IMR-90 (cell line): Measurements from ENCODE around the gene RFX3. TPM values are rescaled to one million over a fixed set of nuclear protein-coding genes. Genes with fewer than 3 reads are reported as not detected.

ENCODE experiments used
- ATAC-seq: fragments of 200-7000 bp; cut with Tn5 transposase; 2 replicates; pipeline ENCODE4 v1.9.1; 2020; ENCODE audit warnings: low read depth, mild to moderate bottlenecking, moderate library complexity
- BruUV-seq: library from RNA; stranded (reverse); fragments of 400-500 nt; replicated peaks from 2 replicates; lab custom pipeline; 2021; lab: Mats Ljungman, UMichigan
- CTCF ChIA-PET: fragments of 300-600 bp; formaldehyde crosslinking; extraction: SDS; loops from one replicate; lab custom pipeline; 2021; ENCODE audit warnings: antibody characterized with exemption; lab: Yijun Ruan, JAX
- POLR2A ChIA-PET: fragments of 300-600 bp; sonication (Branson Sonifier 250); formaldehyde crosslinking; loops from one replicate; lab custom pipeline; 2022; ENCODE audit warnings: antibody characterized with exemption; ENCODE audit not compliant: unreplicated experiment; lab: Charles Lee
- DNase-seq: peaks from one replicate; pipeline ENCODE4 v3.0.0; 2013
- H2AFZ ChIP-seq: replicated peaks from 2 replicates; pipeline ENCODE3; 2013; ENCODE audit warnings: low read length, mild to moderate bottlenecking; ENCODE audit not compliant: poor library complexity
- H2AK5ac ChIP-seq: 2 replicates; pipeline ENCODE4 v1.6.1; 2013; ENCODE audit warnings: low read depth, low read length, inconsistent platforms
- H2AK9ac ChIP-seq: replicated peaks from 2 replicates; pipeline ENCODE3; 2013; ENCODE audit warnings: mild to moderate bottlenecking, low read depth, low read length, moderate library complexity; ENCODE audit not compliant: poor library complexity
- H2BK120ac ChIP-seq: 2 replicates; pipeline ENCODE4 v1.6.1; 2013; ENCODE audit warnings: low read depth, low read length, inconsistent platforms
- H2BK15ac ChIP-seq: 3 replicates; pipeline ENCODE4 v1.6.1; 2013; ENCODE audit warnings: low read depth, low read length, inconsistent platforms
- H2BK20ac ChIP-seq: 2 replicates; pipeline ENCODE4 v1.6.1; 2013; ENCODE audit warnings: low read depth, mild to moderate bottlenecking, inconsistent platforms, low read length, moderate library complexity
- H2BK5ac ChIP-seq: 2 replicates; pipeline ENCODE4 v1.6.1; 2013; ENCODE audit warnings: mild to moderate bottlenecking, low read depth, low read length, inconsistent platforms; ENCODE audit not compliant: poor library complexity, severe bottlenecking
- H3K14ac ChIP-seq: replicated peaks from 2 replicates; pipeline ENCODE4 v1.6.1; 2013; ENCODE audit warnings: low read depth, low read length, inconsistent platforms
- H3K18ac ChIP-seq: 2 replicates; pipeline ENCODE4 v1.6.1; 2013; ENCODE audit warnings: low read depth, low read length, control low read depth
- H3K23ac ChIP-seq: 2 replicates; pipeline ENCODE4 v1.6.1; 2013; ENCODE audit warnings: low read depth, low read length, inconsistent platforms
- H3K27ac ChIP-seq: 2 replicates; pipeline ENCODE4 v1.5.1; 2013; ENCODE audit warnings: mild to moderate bottlenecking, control low read depth, low read length; ENCODE audit not compliant: insufficient read depth
- H3K27me3 ChIP-seq: 2 replicates; pipeline ENCODE4 v1.6.1; 2013; ENCODE audit warnings: low read length; ENCODE audit not compliant: control insufficient read depth, insufficient read depth
- H3K36me3 ChIP-seq: 2 replicates; pipeline ENCODE4 v1.6.1; 2013; ENCODE audit warnings: low read length, mixed read lengths; ENCODE audit not compliant: control insufficient read depth, insufficient read depth
- H3K4ac ChIP-seq: 2 replicates; pipeline ENCODE4 v1.6.1; 2013; ENCODE audit warnings: low read depth, low read length, inconsistent platforms
- H3K4me1 ChIP-seq: 2 replicates; pipeline ENCODE4 v1.6.1; 2013; ENCODE audit warnings: low read length, mixed read lengths; ENCODE audit not compliant: control insufficient read depth, insufficient read depth
- H3K4me2 ChIP-seq: 2 replicates; pipeline ENCODE4 v1.6.1; 2013; ENCODE audit warnings: low read depth, mild to moderate bottlenecking, control low read depth, low read length, moderate library complexity
- H3K4me3 ChIP-seq: 2 replicates; pipeline ENCODE4 v1.5.1; 2013; ENCODE audit warnings: low read depth, mild to moderate bottlenecking, control low read depth, low read length, moderate library complexity; ENCODE audit not compliant: insufficient read depth
- H3K56ac ChIP-seq: 2 replicates; pipeline ENCODE4 v1.6.1; 2013; ENCODE audit warnings: low read length, inconsistent platforms; ENCODE audit not compliant: insufficient read depth; ENCODE audit errors: extremely low read depth
- H3K79me1 ChIP-seq, 2 experiments: 2 replicates each; pipeline ENCODE4 v1.6.1; 2013; ENCODE audit warnings: low read length in 2 of 2, inconsistent platforms in 1 of 2, low read depth in 1 of 2
- H3K9ac ChIP-seq: 2 replicates; pipeline ENCODE4 v1.6.1; 2013; ENCODE audit warnings: low read depth, low read length, control low read depth
- H3K9me1 ChIP-seq: 2 replicates; pipeline ENCODE4 v1.6.1; 2013; ENCODE audit warnings: low read length, inconsistent platforms; ENCODE audit not compliant: insufficient read depth
- H3K9me3 ChIP-seq: 2 replicates; pipeline ENCODE4 v1.6.1; 2013; ENCODE audit warnings: low read length; ENCODE audit not compliant: control insufficient read depth, insufficient read depth
- H4K20me1 ChIP-seq: 2 replicates; pipeline ENCODE4 v1.6.1; 2013; ENCODE audit warnings: low read length, inconsistent platforms; ENCODE audit not compliant: insufficient read depth
- H4K5ac ChIP-seq: 2 replicates; pipeline ENCODE4 v1.6.1; 2013; ENCODE audit warnings: mild to moderate bottlenecking, low read depth, low read length, control low read depth
- H4K8ac ChIP-seq, 2 experiments: 2 replicates each; pipeline ENCODE4 v1.6.1; 2013; ENCODE audit warnings: low read depth in 2 of 2, low read length in 2 of 2, control low read depth in 1 of 2, inconsistent platforms in 1 of 2
- H4K91ac ChIP-seq: 2 replicates; pipeline ENCODE4 v1.6.1; 2013; ENCODE audit warnings: low read depth, low read length, inconsistent platforms; ENCODE audit not compliant: insufficient read depth
- BHLHE40 ChIP-seq: fragments of 150-350 bp; IDR thresholded peaks from 2 replicates; pipeline ENCODE4 v1.6.1; 2016; ENCODE audit warnings: mild to moderate bottlenecking, low read depth, low read length
- CEBPB ChIP-seq: IDR thresholded peaks from 2 replicates; pipeline ENCODE4 v1.6.1; 2012; ENCODE audit warnings: low read depth, low read length, improper control_type of control experiment
- CHD1 ChIP-seq: IDR thresholded peaks from 2 replicates; pipeline ENCODE4 v1.6.1; 2012; ENCODE audit warnings: low read depth, low read length, improper control_type of control experiment
- CTCF ChIP-seq: conservative IDR thresholded peaks from 2 replicates; pipeline ENCODE4 v1.5.1; 2012; ENCODE audit warnings: mild to moderate bottlenecking, low read depth, low read length, improper control_type of control experiment
- ELK1 ChIP-seq: fragments of 150-350 bp; IDR thresholded peaks from 2 replicates; pipeline ENCODE4 v1.6.1; 2016; ENCODE audit warnings: low read depth, mild to moderate bottlenecking, low read length, moderate library complexity, borderline replicate concordance
- FOS ChIP-seq: fragments of 150-350 bp; IDR thresholded peaks from 2 replicates; pipeline ENCODE4 v1.6.1; 2016; ENCODE audit warnings: low read depth, low read length
- MAFK ChIP-seq: IDR thresholded peaks from 2 replicates; pipeline ENCODE4 v1.6.1; 2012; ENCODE audit warnings: low read depth, low read length, improper control_type of control experiment
- MAZ ChIP-seq: IDR thresholded peaks from 2 replicates; pipeline ENCODE4 v1.6.1; 2012; ENCODE audit warnings: low read depth, mild to moderate bottlenecking, low read length, improper control_type of control experiment, moderate library complexity, borderline replicate concordance
- MXI1 ChIP-seq: IDR thresholded peaks from 2 replicates; pipeline ENCODE4 v1.6.1; 2012; ENCODE audit warnings: low read depth, mild to moderate bottlenecking, low read length, moderate library complexity, borderline replicate concordance
- NFE2L2 ChIP-seq: fragments of 150-350 bp; IDR thresholded peaks from 2 replicates; pipeline ENCODE4 v1.6.1; 2016; ENCODE audit warnings: low read depth, mild to moderate bottlenecking, low read length
- POLR2A ChIP-seq: IDR thresholded peaks from 2 replicates; pipeline ENCODE4 v1.6.1; 2012; ENCODE audit warnings: mild to moderate bottlenecking, low read depth, low read length
- RAD21 ChIP-seq: IDR thresholded peaks from 2 replicates; pipeline ENCODE4 v1.6.1; 2012; ENCODE audit warnings: low read length, improper control_type of control experiment
- RCOR1 ChIP-seq: IDR thresholded peaks from 2 replicates; pipeline ENCODE4 v1.6.1; 2012; ENCODE audit warnings: mild to moderate bottlenecking, low read length, improper control_type of control experiment; ENCODE audit not compliant: insufficient replicate concordance
- RFX5 ChIP-seq: IDR thresholded peaks from 2 replicates; pipeline ENCODE4 v1.8.0; 2012; ENCODE audit warnings: low read depth, mild to moderate bottlenecking, low read length, moderate library complexity
- SMC3 ChIP-seq: fragments of 150-350 bp; IDR thresholded peaks from 2 replicates; pipeline ENCODE4 v1.6.1; 2016; ENCODE audit warnings: low read depth, mild to moderate bottlenecking, antibody characterized with exemption, low read length, moderate library complexity
- USF2 ChIP-seq: fragments of 150-350 bp; IDR thresholded peaks from 2 replicates; pipeline ENCODE4 v1.6.1; 2017; ENCODE audit warnings: mild to moderate bottlenecking, antibody characterized with exemption, low read length, low read depth
- WGBS, 2 experiments: methylation state at CpG; one replicate each; pipeline versions ENCODE4 v1.1.5 to v1.1.7; 2013; ENCODE audit warnings: missing lambda C conversion rate in 2 of 2; ENCODE audit not compliant: insufficient read length in 1 of 2; ENCODE audit errors: extremely low coverage in 2 of 2; 5-methylcytosine and 5-hydroxymethylcytosine counted together
- dilution Hi-C: fragments of 300-500 bp; cut with HindIII; formaldehyde crosslinking; loops from one replicate; pipeline ENCODE4 v1.14.3; 2018; ENCODE audit warnings: low sequenced_read_pairs; ENCODE audit not compliant: unreplicated experiment
- in situ Hi-C: fragments of 300-500 bp; cut with MboI; formaldehyde crosslinking; loops from 3 replicates; pipeline ENCODE4 v1.14.3; 2019; ENCODE audit warnings: low sequenced_read_pairs, inconsistent platforms, mixed read lengths
- intact Hi-C: fragments of 100-400 bp; cut with micrococcal nuclease; formaldehyde crosslinking; loops from 2 replicates; pipeline ENCODE4 v1.10.0; 2022
- polyA plus RNA-seq, 3 experiments: library from polyadenylated mRNA; depleted of rRNA; stranded (reverse); fragments of >200 nt; gene quantifications; 2 replicates each; pipeline ENCODE4 v1.2.3, GENCODE V29; 2012; ENCODE audit warnings: low replicate concordance in 1 of 3
- total RNA-seq: library from RNA; depleted of rRNA; stranded (reverse); fragments of >200 nt; gene quantifications from 2 replicates; pipeline ENCODE4 v1.2.3, GENCODE V29; 2012

The RFX3 gene
- total and polyA plus RNA-seq, 2 of the 4 experiments (the other 2 are of a cell fraction): 1.7 to 2.7 TPM

GRCh38 chr9:3516667-3517330, 9.0 kb downstream of the RFX3 start:
- TF ChIP-seq MAZ (no peak), RAD21 (no peak), ELK1 (no peak), RCOR1 (no peak), CTCF (no peak), MAFK (no peak), NFE2L2 (no peak), RFX5 (no peak), POLR2A (no peak), CHD1 (no peak), BHLHE40 (no peak), MXI1 (no peak), SMC3 (no peak), FOS (no peak), CEBPB (no peak), USF2 (no peak)
- no TSS peak for BruUV-seq
- no peak overlapping the region for H2AFZ ChIP-seq
- in situ Hi-C loops: no loop called here
- H3K18ac ChIP-seq: no peak overlapping the region
- no peaks in the 10 kb centered on the region for H3K27me3 ChIP-seq
- DNase-seq: no peak
- POLR2A ChIA-PET: no interaction called here
- no peaks in the 10 kb centered on the region for H3K9me3 ChIP-seq
- no peak overlapping the region for H3K4me3 ChIP-seq
- intact Hi-C loops: no loop called here
- H3K4ac ChIP-seq: no peak overlapping the region
- CTCF ChIA-PET: interaction anchor here (0.5 to 0.8 kb wide), 2 partner anchors 204 to 276 kb away, joined by 3 to 4 read pairs; no protein-coding TSS in a partner anchor
- peaks cover 4% of the 10 kb centered on the region; the same call in 1 of the 2 replicates for H3K4me1 ChIP-seq
- H3K36me3 ChIP-seq: no peaks in the 10 kb centered on the region
- no peak overlapping the region for H3K4me2 ChIP-seq
- ATAC-seq: no peak
- H4K91ac ChIP-seq: no peak overlapping the region
- WGBS, 2 experiments: no CpG with 5 or more reads among the region's 4 CpGs
- no peak overlapping the region for H3K27ac ChIP-seq
- H2BK15ac ChIP-seq: no peak overlapping the region
- peaks cover 9 to 13% of the 10 kb centered on the region in 2 experiments; a peak in 3 of 4 replicates for H3K79me1 ChIP-seq
- no peak overlapping the region for H2AK5ac ChIP-seq
- no peak overlapping the region for H4K8ac ChIP-seq
- no peak overlapping the region for H4K5ac ChIP-seq
- no peaks in the 10 kb centered on the region for H4K20me1 ChIP-seq
- no peak overlapping the region for H2BK20ac ChIP-seq
- H2AK9ac ChIP-seq: no peak overlapping the region
- H3K56ac ChIP-seq: no peak overlapping the region
- no peak overlapping the region for H2BK120ac ChIP-seq
- dilution Hi-C loops: no loop called here
- H3K9ac ChIP-seq: no peak overlapping the region
- no peak overlapping the region; the same call in 1 of the 2 replicates for H3K23ac ChIP-seq
- no peak overlapping the region for H2BK5ac ChIP-seq
- no peaks in the 10 kb centered on the region for H3K9me1 ChIP-seq
- no peak overlapping the region for H3K14ac ChIP-seq
